HG03521 (cell line): ENCODE data around the gene SIGLEC8.
"Not testable (repeated sequence)": the region's sequence is repeated elsewhere in the genome, so short reads cannot be mapped to it uniquely, and the experiment has no call there.

ENCODE experiments used
- ATAC-seq: cut with Tn5 transposase; IDR thresholded peaks from one replicate; pipeline ENCODE4 v1.9.1; 2021; ENCODE audit warnings: mild to moderate bottlenecking, moderate library complexity; ENCODE audit not compliant: unreplicated experiment

Gene SIGLEC8

DNA sequence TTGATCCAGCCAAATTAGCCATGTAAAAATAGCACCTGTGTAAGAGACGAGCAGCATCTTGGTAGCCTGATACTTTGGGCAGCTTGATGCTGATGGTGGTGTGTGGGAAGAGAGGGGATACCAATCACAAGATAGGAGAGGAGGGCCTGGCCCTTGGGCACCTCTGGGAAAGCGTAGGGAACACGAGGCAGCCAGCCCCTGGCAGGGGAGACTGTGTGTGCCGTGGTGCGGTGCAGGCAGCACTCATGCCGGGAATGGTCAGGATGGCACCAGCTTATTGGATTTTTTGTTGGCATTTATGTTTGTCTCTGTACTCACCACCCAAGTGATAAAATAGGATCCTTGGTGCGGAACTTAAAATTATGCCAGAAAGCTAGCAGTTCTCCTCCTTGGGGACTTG lies 10.2 kb downstream of the SIGLEC8 start:
- ATAC-seq, result no peak

GRCh38 chr19:51447510-51447909 lies 10.7 kb downstream of the SIGLEC8 start:
- not testable (repeated sequence) for ATAC-seq

DNA sequence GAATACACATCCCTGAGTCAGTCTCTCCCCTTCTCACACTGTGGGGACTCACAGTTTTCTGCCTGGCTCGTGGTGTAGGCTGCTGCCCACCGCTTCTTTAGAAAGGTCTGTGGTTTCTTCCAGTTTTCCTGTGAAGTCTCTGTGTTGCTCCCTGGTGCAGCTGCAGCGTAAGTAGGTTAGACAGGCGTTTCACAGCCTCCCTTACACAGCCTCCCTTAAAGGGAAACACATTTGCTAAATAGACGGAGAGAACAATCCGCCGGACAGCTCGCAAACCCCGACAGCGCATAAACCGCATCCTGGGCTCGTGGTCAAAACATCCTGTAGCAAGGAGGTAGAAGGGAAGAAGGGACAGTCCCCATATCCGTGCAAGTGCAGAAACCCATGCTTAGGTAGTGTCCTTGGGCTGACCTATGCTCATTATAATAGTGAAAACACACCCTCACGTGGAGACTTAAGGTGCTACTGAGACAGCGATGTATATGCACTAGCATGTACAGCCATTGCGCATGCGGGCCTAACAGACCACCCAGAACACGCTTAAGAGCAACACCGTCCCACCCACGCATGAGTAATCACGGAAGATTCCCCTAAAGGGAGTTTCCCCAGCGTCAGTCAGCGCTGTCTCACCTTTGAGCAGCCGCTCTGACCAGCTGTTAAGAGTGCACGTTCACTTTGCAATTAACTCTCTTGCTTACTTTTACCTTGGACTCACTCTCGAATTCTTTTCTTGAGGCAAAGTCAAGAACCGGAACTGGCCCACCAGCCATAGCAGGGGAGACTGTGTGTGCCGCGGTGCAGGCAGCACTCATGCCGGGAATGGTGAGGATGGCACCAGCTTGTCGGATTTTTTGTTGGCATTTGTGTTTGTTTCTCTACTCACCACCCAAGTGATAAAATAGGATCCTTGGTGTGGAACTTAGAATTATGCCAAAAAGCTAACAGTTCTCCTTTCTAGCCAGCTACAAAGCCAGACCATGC lies 16.6 kb downstream of the SIGLEC8 start:
- peak; percentile 83 for ATAC-seq

DNA sequence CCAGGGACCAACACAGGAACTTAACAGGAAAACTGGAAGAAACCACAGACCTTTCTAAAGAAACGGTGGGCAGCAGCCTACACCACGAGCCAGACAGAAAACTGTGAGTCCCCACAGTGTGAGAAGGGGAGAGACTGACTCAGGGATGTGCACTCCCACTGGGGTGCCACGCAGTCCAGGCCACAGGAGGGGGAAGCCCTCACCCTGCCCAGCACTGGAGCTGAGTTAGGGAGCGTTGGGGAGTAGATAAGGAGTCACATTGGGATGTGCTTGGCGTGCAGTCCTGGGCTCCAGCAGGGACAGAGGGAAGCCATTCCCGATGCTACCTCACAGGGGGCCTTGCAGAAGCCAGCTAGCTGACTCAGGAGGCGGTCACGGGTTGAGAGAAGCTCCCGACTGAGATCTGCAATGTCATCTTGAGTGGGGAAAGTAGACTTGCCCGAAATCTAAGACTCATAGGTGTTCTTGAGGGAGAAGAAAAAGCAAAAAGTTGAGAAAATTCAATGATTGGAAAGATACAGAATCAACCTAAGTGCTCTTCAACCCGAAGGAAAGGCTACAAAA lies 17.3 kb downstream of the SIGLEC8 start:
- no peak for ATAC-seq

DNA sequence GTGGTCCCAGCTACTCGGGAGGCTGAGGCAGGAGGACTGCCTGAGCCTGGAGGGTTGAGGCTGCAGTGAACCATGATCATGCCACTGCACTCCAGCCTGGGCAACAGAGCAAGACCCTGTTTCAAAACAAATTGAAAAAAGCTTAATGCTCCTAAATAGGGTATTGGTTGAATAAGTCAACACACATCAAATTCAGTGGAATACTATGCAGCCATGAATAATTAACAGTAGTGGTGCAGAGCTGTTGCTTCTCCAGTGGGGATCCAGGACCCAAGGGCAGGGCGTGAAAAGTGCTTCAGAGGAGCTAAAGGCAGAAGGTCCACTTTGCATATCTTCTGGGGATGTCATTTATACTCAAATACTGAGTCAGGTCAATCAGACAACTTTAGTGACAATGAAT lies 18.2 kb downstream of the SIGLEC8 start:
- ATAC-seq, result no peak

DNA sequence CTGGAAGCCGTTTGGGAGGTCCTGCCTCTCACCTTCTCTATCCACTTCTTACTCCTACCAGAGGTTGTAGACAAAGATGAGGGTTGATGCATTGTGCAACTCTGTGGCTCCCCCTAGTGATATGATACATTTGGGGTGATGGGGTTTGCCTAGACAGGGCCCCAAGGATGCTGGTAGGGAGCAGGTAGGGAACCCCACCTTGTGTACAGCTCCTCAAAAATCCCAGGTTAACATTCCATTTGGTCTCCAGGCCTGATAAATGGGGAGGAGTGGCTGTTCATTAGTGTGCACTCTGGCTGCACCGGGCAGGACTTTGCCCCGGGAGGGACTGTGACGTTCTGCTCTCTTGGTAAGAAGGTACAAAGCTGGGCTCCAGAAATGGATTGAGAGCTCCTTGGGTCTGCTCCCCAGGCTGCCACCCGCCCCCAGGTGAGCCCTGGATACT lies 19.2 kb downstream of the SIGLEC8 start:
- no peak for ATAC-seq

DNA sequence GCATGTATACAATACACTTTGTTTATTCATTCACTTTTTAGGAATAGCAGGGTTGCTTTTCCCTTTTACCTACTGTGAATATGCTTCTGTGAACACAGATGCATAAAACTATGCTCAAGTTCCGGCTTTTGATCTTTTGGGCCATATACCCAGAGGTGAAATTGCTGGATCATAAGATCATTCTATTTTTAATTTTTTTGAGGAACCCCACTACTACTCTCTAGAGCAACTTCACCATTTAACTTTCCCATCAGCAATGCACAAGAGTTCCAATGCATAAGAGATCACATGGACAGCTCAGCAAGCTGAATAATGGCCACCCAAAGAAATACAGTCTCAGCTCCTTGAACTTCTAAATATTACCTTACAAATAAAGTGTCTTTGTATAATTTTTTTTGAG lies 23.8 kb downstream of the SIGLEC8 start:
- no peak for ATAC-seq

- ATAC-seq, result no peak
Observed at GRCh38 chr19:51433043-51433442, 25.2 kb downstream of the SIGLEC8 start.

- no peak for ATAC-seq
Observed at GRCh38 chr19:51431124-51431523, 27.1 kb downstream of the SIGLEC8 start.

DNA sequence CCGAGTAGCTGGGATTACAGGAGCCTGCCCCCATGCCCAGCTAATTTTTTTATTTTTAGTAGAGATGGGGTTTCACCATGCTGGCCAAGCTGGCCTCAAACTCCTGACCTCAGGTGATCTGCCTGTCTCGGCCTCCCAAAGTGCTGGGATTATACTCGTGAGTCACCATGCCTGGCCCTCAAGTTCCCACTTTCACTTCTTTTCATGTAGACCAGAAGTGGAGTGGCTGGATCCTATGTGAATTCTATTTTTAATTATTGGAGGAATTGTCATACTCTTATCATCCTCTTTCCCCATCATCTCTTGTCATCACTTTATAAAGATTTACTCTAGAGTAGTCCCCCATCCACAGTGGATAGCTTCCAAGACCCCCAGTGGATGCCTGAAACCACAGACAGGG lies 28.0 kb downstream of the SIGLEC8 start:
- ATAC-seq, result no peak

DNA sequence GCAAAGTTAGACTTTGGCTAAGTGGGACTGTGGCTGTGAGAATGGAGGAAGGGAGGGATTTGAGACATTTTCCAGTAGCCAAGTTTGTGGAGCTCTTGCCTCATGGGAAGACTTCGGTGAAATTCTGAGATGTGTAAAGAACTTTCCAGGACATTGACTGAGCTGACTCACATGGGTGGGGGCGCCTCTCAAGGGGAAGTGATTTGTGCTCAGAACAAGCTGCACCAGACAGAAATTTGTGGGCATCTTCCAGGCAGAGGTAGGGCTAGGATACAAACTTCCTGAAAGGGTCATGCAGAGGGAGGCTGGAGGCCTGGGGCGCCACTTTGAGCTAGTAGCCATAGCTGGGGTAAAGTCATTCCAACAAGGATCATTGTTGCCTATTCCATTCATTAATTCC lies 31.1 kb downstream of the SIGLEC8 start:
- no peak for ATAC-seq

GRCh38 chr19:51422053-51422448 lies 36.2 kb downstream of the SIGLEC8 start:
- ATAC-seq, result peak; percentile 51

- ATAC-seq, result no peak
Observed at GRCh38 chr19:51421229-51422052, 36.8 kb downstream of the SIGLEC8 start.

GRCh38 chr19:51420511-51420910 lies 37.7 kb downstream of the SIGLEC8 start:
- ATAC-seq, result not testable (repeated sequence)

- no peak for ATAC-seq
Observed at GRCh38 chr19:51418707-51419106, 39.5 kb downstream of the SIGLEC8 start.

DNA sequence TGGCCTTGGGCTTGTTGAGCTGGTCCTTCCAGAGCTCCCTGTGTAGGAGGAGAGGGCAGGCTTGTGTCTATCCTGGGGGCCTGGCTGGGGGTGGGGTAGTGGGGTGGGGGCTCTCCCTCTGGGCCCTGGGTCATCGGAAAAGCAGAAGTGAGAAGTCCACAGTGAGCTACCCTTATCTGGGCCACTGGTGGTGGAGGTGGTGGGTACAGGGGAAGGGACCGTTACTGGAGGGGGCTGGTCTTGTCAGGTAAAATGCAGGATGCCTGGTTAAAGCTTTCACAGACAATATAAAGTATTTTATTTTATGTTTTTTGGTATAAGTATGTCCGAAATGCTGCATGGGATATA lies 40.5 kb downstream of the SIGLEC8 start:
- ATAC-seq, result no peak

DNA sequence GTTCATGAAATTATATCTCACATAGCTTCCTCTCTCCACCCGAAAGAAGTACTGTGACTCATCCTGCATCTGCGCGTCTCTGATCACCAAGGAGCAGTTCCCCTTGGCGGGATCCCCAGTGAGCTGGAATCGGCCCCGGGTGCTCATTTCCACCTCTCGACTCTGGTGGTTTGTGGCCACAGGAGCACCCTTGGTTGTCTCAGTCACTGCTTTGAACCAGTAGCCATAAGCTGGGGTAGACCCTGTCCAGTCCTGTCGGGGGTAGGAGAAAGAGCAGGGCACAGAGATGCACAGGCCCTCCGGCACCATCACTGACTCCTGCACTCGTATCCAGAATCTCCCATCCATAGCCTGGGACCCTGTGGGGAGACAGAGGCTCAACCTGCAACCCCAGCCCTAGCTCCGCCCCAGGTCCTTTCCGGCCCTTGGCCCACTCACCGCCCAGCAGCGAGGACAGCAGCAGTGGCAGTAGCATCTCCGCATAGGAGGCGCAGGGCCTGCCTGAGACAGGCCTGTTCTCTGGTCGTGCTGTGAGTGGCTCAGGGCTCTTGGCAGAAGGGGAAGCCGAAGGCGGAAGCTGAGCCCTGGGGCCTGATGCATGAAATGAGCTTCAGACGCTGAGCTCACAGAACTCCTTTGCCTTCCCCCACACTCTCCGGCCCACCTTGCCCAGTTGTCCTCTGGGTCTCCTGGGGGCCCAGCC lies 41.0 kb downstream of the SIGLEC8 start, which contains the start of gene SIGLEC10:
SIGLEC10 (minus strand) TSS at position 536 of the 703 bp plus-strand sequence; CDS start at position 475, 61 bp downstream.
- ATAC-seq, result no peak

DNA sequence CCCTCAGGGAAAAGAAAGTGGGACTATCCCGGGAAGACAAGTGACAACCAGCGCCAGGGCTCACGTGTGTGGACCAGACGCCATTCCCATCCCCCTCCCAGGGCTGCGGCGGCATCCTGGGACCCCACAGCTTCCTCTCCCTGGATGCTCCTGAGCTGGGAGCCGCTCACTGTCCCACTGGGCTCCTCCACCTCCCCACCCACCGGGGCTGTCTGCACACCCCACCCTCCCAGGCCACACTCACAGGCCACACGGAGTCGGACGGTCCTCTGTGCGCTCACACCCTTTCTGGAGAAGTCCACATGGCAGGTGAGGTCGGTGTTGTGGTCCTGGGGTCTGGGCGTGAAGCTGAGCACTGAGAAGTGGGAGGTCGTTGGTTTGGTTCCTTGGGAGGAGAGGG lies 41.8 kb downstream of the SIGLEC8 start:
- ATAC-seq, result not testable (repeated sequence)

- ATAC-seq, result no peak
Observed at GRCh38 chr19:51415187-51415586, 43.1 kb downstream of the SIGLEC8 start.

DNA sequence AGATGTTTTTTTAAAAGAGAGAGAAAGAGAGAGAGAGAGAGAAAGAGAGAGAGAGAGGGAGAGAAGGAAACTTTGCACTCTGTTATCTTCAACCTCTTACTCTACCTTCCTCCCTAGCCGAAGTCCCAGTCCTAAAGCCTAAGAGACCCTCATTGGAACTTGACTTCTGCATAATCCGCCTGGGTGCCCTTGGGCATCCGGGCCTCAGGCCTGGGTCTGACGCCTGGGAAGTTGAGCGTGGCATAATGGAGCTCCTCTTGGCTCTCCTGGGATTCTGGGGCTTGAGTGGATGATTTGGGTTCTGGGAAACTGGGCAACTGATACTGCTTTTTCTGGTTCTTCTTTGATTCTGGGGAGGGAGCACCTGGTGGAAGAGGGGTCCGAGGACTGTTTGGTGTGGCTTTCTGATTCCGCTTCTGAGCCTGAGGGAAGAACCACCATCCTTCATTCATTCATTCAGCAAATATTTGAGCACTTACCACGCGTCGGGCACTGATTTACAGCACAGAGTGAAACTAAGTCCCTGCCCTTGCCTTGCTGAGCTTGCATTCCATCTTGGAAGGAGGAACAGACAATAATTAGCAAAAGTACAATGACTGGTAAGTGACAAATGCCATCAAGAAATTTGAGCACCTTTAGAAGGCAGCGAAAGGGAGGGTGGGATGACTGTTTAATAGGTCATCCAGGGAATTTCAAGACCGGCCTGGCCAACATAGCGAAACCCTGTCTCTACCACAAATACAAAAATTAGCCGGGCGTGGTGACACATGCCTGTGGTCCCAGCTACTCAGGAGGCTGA lies 47.1 kb downstream of the SIGLEC8 start:
- ATAC-seq, result no peak
